Measurements from ENCODE around the gene CENPU. TPM values are rescaled to one million over a fixed set of nuclear protein-coding genes. Genes with fewer than 3 reads are reported as not detected.

The CENPU gene
- total and polyA plus RNA-seq, 2 of the 8 experiments (the other 6 are each of a cell fraction or from before 2014, with no cell fraction given) = 32.1 to 122 TPM

DNA sequence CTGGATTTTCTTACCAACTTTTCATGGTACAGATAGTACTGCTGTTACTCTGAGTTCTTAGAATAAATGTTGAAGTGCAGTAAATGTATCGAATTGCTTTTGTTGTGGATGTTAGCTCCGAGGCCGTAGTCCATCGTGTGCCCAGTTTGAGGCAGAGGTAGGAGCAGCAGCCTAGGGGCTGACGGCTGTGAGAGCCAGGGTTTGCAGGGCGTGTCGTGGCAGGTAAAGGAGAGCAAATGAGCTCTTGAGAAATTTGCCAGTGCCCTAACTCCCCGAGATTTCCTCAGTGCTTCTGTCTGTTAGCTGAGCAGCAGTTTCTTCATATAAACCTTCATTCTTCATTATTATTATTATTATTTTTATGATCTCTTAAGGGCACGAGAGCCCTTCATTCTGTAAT, 62.8 kb downstream of the CENPU start:
- Histone ChIP-seq H3K79me2 (ENCODE audit: control insufficient read depth in 1 of 2, insufficient read depth in 2 of 2, low read length in 2 of 2) (no peaks in the 10 kb centered on the region), H3K4me3 (ENCODE audit: extremely low read depth in 1 of 4, insufficient read depth in 2 of 4, low read depth in 3 of 4, low read length in 4 of 4) (no peak overlapping the region), H4K5ac (ENCODE audit: insufficient read length, low read depth, low read length) (no peak overlapping the region), H3K18ac (ENCODE audit: extremely low read depth, low read length) (no peak overlapping the region), H3K79me1 (ENCODE audit: low read depth, low read length) (no peaks in the 10 kb centered on the region), H3K27me3 (replicated peaks in 1 of 4; ENCODE audit: control insufficient read depth in 3 of 4, extremely low read depth in 1 of 4, insufficient read depth in 3 of 4, low read length in 3 of 4) (no peaks in the 10 kb centered on the region), H3K23ac (ENCODE audit: insufficient read length) (no peak overlapping the region), H4K91ac (replicated peaks; ENCODE audit: insufficient read length, low read length) (no peak overlapping the region), H4K20me1 (replicated peaks in 1 of 2; ENCODE audit: control insufficient read depth in 1 of 2, insufficient read depth in 2 of 2, low read length in 2 of 2) (no peaks in the 10 kb centered on the region), H2BK5ac (ENCODE audit: low read depth, low read length) (no peak overlapping the region), H3K27ac (ENCODE audit: low read depth, low read length) (no peak overlapping the region), H3K4ac (replicated peaks; ENCODE audit: insufficient read length, low read depth, low read length) (no peak overlapping the region), H2BK12ac (ENCODE audit: low read depth, low read length) (no peak overlapping the region), H3K9me3 (ENCODE audit: insufficient read depth in 2 of 2, low read depth in 1 of 2, low read length in 1 of 2) (no peaks in the 10 kb centered on the region), H2BK20ac (ENCODE audit: low read length) (no peak overlapping the region), H2BK120ac (replicated peaks; ENCODE audit: low read depth, low read length) (no peak overlapping the region), H3K14ac (ENCODE audit: insufficient read length) (no peak overlapping the region), H2AK5ac (ENCODE audit: low read depth, low read length) (no peak overlapping the region), H4K8ac (ENCODE audit: extremely low read depth, insufficient read depth, low read length) (no peak overlapping the region), H2AFZ (ENCODE audit: low read length) (no peak overlapping the region), H3K9ac (replicated peaks in 1 of 4; ENCODE audit: extremely low read depth in 1 of 4, low read depth in 3 of 4, low read length in 3 of 4) (no peak overlapping the region), H3K4me1 (replicated peaks in 1 of 4; ENCODE audit: control insufficient read depth in 3 of 4, insufficient read depth in 4 of 4, low read length in 3 of 4) (no peaks in the 10 kb centered on the region), H2BK15ac (ENCODE audit: low read length) (no peak overlapping the region), H3K36me3 (ENCODE audit: control insufficient read depth in 2 of 4, insufficient read depth in 4 of 4, low read length in 3 of 4) (peaks cover 0 to 3% (median 0%) of the 10 kb centered on the region in 4 experiments; a peak in 2 of 8 replicates), H3K56ac (replicated peaks; ENCODE audit: insufficient read length, low read depth, low read length) (no peak overlapping the region), H3K23me2 (ENCODE audit: low read depth, low read length) (no peaks in the 10 kb centered on the region; the same call in 1 of the 2 replicates), H3K4me2 (ENCODE audit: insufficient read depth in 1 of 2, low read depth in 2 of 2, low read length in 2 of 2) (no peak overlapping the region)
- DNase-seq (ENCODE audit: low read depth in 1 of 2, low spot score in 2 of 2) (no peak), FAIRE-seq (no peak)
- ChIA-PET POLR2A (ENCODE audit: partially characterized antibody) (no interaction called here), CTCF (ENCODE audit: partially characterized antibody) (interaction anchor here (0.7 kb wide), 1 partner anchor 81 kb away, joined by 3 read pairs; no protein-coding TSS in a partner anchor)
- WGBS, 2 experiments (ENCODE audit: extremely low coverage in 1 of 2, insufficient coverage in 1 of 2, insufficient read length in 1 of 2, insufficient replicate concordance in 2 of 2, low coverage in 1 of 2, low lambda C conversion rate in 2 of 2, missing lambda C conversion rate in 1 of 2) = 91% methylated on average over 9 of the region's 9 CpGs; no CpG with 5 or more reads in 1 of the 2 experiments
- TF ChIP-seq POLR2AphosphoS5 (IDR thresholded peaks at IDR 0.05; ENCODE audit: low read depth, low read length) = no peak
- TF ChIP-seq, protein P1, sequence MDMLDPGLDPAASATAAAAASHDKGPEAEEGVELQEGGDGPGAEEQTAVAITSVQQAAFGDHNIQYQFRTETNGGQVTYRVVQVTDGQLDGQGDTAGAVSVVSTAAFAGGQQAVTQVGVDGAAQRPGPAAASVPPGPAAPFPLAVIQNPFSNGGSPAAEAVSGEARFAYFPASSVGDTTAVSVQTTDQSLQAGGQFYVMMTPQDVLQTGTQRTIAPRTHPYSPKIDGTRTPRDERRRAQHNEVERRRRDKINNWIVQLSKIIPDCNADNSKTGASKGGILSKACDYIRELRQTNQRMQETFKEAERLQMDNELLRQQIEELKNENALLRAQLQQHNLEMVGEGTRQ (IDR thresholded peaks at IDR 0.05; ENCODE audit: low read length) = no peak
- TF ChIP-seq RBBP5 (IDR thresholded peaks at IDR 0.05; ENCODE audit: borderline replicate concordance, low read depth, low read length) = no peak
- TF ChIP-seq RFX5 (IDR thresholded peaks at IDR 0.05; ENCODE audit: borderline replicate concordance, low read depth, low read length) = no peak
- TF ChIP-seq, protein P2, sequence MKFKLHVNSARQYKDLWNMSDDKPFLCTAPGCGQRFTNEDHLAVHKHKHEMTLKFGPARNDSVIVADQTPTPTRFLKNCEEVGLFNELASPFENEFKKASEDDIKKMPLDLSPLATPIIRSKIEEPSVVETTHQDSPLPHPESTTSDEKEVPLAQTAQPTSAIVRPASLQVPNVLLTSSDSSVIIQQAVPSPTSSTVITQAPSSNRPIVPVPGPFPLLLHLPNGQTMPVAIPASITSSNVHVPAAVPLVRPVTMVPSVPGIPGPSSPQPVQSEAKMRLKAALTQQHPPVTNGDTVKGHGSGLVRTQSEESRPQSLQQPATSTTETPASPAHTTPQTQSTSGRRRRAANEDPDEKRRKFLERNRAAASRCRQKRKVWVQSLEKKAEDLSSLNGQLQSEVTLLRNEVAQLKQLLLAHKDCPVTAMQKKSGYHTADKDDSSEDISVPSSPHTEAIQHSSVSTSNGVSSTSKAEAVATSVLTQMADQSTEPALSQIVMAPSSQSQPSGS (IDR thresholded peaks at IDR 0.05; ENCODE audit: low read length) = no peak
- no peak for TF ChIP-seq KDM5A (IDR thresholded peaks at IDR 0.05; ENCODE audit: low read length)
- TF ChIP-seq GTF2F1 (IDR thresholded peaks at IDR 0.05; ENCODE audit: borderline replicate concordance, low read depth, low read length) = no peak
- TF ChIP-seq PHF8 (conservative IDR thresholded peaks at IDR 0.05; ENCODE audit: low read depth, low read length) = no peak
- TF ChIP-seq JUN (IDR thresholded peaks at IDR 0.05; ENCODE audit: low read depth, low read length) = no peak
- no peak for TF ChIP-seq HDAC2 (IDR thresholded peaks at IDR 0.05; ENCODE audit: borderline replicate concordance in 1 of 2, low read depth in 2 of 2, low read length in 2 of 2)
- TF ChIP-seq POU5F1 (IDR thresholded peaks at IDR 0.05; ENCODE audit: low read depth, low read length) = no peak

Data from H1 (cell line).